HepG2 (cell line): Measurements from ENCODE around the gene GTF2A1. TPM values are rescaled to one million over a fixed set of nuclear protein-coding genes. Genes with fewer than 3 reads are reported as not detected.
A peak's percentile ranks its signal among the peaks of the same experiment; 100 is the strongest.

Source experiments
- CEBPB ChIP-seq: IDR thresholded peaks from 2 replicates; pipeline ENCODE4 v1.6.1; 2011; ENCODE audit warnings: low read depth, low read length, improper control_type of control experiment, borderline replicate concordance
- DMTF1 ChIP-seq: sonication (generic); formaldehyde crosslinking; IDR thresholded peaks from 2 replicates; pipeline ENCODE4 v1.4.0; 2020; ENCODE audit warnings: mild to moderate bottlenecking, missing genetic modification reagents
- E2F5 ChIP-seq: sonication (generic); formaldehyde crosslinking; conservative IDR thresholded peaks from 2 replicates; pipeline ENCODE4 v1.4.0; 2020; ENCODE audit warnings: missing genetic modification reagents
- ELF4 ChIP-seq: sonication (generic); formaldehyde crosslinking; IDR thresholded peaks from 2 replicates; pipeline ENCODE4 v1.5.0; 2020; ENCODE audit warnings: missing genetic modification reagents, mild to moderate bottlenecking, moderate library complexity, borderline replicate concordance
- FOXA1 ChIP-seq, 2 experiments: fragments of 450-650 bp in 1 of 2; sonication (generic) in 1 of 2; formaldehyde crosslinking in 1 of 2; IDR thresholded peaks; 2 replicates each; pipeline versions ENCODE4 v1.4.0 to v1.6.1; 2016 to 2020; ENCODE audit warnings: missing genetic modification reagents in 1 of 2
- FOXK2 ChIP-seq: fragments of 450-650 bp; IDR thresholded peaks from 2 replicates; pipeline ENCODE4 v1.6.1; 2016
- HOXD1 ChIP-seq: sonication (generic); formaldehyde crosslinking; IDR thresholded peaks from 2 replicates; pipeline ENCODE4 v1.5.0; 2020; ENCODE audit warnings: missing genetic modification reagents
- KDM2A ChIP-seq: sonication (generic); formaldehyde crosslinking; IDR thresholded peaks from 2 replicates; pipeline ENCODE4 v1.4.0; 2020; ENCODE audit warnings: low read depth, missing genetic modification reagents, borderline replicate concordance
- KLF12 ChIP-seq: sonication (generic); formaldehyde crosslinking; IDR thresholded peaks from 2 replicates; pipeline ENCODE4 v1.4.0; 2020; ENCODE audit warnings: missing genetic modification reagents, borderline replicate concordance
- NCOA5 ChIP-seq: sonication (generic); formaldehyde crosslinking; IDR thresholded peaks from 2 replicates; pipeline ENCODE4 v1.4.0; 2020; ENCODE audit warnings: missing genetic modification reagents
- PBX2 ChIP-seq: IDR thresholded peaks from 2 replicates; pipeline ENCODE4 v1.6.1; 2016; ENCODE audit warnings: control low read depth
- SATB2 ChIP-seq: sonication (generic); formaldehyde crosslinking; IDR thresholded peaks from 2 replicates; pipeline ENCODE4 v1.5.0; 2020; ENCODE audit warnings: missing genetic modification reagents
- TARDBP ChIP-seq: sonication (generic); formaldehyde crosslinking; IDR thresholded peaks from 2 replicates; pipeline ENCODE4 v1.8.0; 2022; ENCODE audit warnings: mild to moderate bottlenecking, missing genetic modification reagents
- TRIM22 ChIP-seq: fragments of 450-650 bp; IDR thresholded peaks from 2 replicates; pipeline ENCODE4 v1.6.1; 2017
- ZNF124 ChIP-seq: sonication (generic); formaldehyde crosslinking; IDR thresholded peaks from 2 replicates; pipeline ENCODE4 v1.4.0; 2020; ENCODE audit warnings: missing genetic modification reagents
- ZNF564 ChIP-seq: sonication (generic); formaldehyde crosslinking; IDR thresholded peaks from 2 replicates; pipeline ENCODE4 v1.8.1; 2023; ENCODE audit warnings: mild to moderate bottlenecking, missing genetic modification reagents
- ZNF766 ChIP-seq: sonication (generic); formaldehyde crosslinking; IDR thresholded peaks from 2 replicates; pipeline ENCODE4 v1.5.0; 2020; ENCODE audit warnings: missing genetic modification reagents, borderline replicate concordance
- ZNF770 ChIP-seq: sonication (generic); formaldehyde crosslinking; IDR thresholded peaks from 2 replicates; pipeline ENCODE4 v1.5.0; 2020; ENCODE audit warnings: mild to moderate bottlenecking, missing genetic modification reagents
- ZNF784 ChIP-seq: sonication (generic); formaldehyde crosslinking; IDR thresholded peaks from 2 replicates; pipeline ENCODE4 v1.5.1; 2020; ENCODE audit warnings: missing genetic modification reagents, mild to moderate bottlenecking, borderline replicate concordance
- ZSCAN31 ChIP-seq: sonication (generic); formaldehyde crosslinking; IDR thresholded peaks from 2 replicates; pipeline ENCODE4 v1.5.0; 2020; ENCODE audit warnings: low read depth, mild to moderate bottlenecking, missing genetic modification reagents
- polyA plus RNA-seq, 8 experiments: library from polyadenylated mRNA; depleted of rRNA in 3 of 8; stranded (reverse) in 7 of 8; unstranded in 1 of 8; fragments of >200 nt; fragmentation: Illumina TruSeq in 4 of 8; extraction: Trizol in 4 of 8; gene quantifications; 2 replicates each; pipeline versions ENCODE4 v1.2.1 to v1.2.3, GENCODE V29; 2011 to 2016; ENCODE audit warnings: low read depth in 4 of 8, missing spikeins in 1 of 8, mixed read lengths in 1 of 8; ENCODE audit not compliant: insufficient read depth in 1 of 8
- total RNA-seq, 5 experiments: library from RNA; depleted of rRNA; stranded (reverse); fragments of >200 nt; fragmentation: Illumina TruSeq; extraction: Trizol; gene quantifications; 2 replicates each; pipeline ENCODE4 v1.2.3, GENCODE V29; 2016; ENCODE audit warnings: low read depth in 1 of 5

GTF2A1 gene
- total and polyA plus RNA-seq, 2 of the 13 experiments (the other 11 are each of a cell fraction or from before 2014, with no cell fraction given), result 14.9 to 17.5 TPM

- TF ChIP-seq DMTF1 (CRISPR knock-in tag) (no peak; the same call in 1 of the 2 replicates), KDM2A (CRISPR knock-in tag) (no peak), CEBPB (0 out of 2 replicates have a peak, but pooled peaks have one; percentile 2), ZNF124 (no peak), ZNF564 (no peak), ZSCAN31 (CRISPR knock-in tag) (0 out of 2 replicates have a peak, but pooled peaks have one; percentile 11), ZNF766 (no peak), FOXK2 (no peak), NCOA5 (CRISPR knock-in tag) (no peak), SATB2 (no peak), HOXD1 (CRISPR knock-in tag) (no peak), E2F5 (no peak), TARDBP (CRISPR knock-in tag) (no peak), KLF12 (CRISPR knock-in tag) (no peak), ZNF770 (CRISPR knock-in tag) (no peak), ELF4 (CRISPR knock-in tag) (no peak), TRIM22 (no peak), PBX2 (CRISPR knock-in tag) (no peak), FOXA1 (IDR thresholded peaks at IDR 0.05) (no peak), FOXA1 (CRISPR knock-in tag; IDR thresholded peaks at IDR 0.05) (no peak), ZNF784 (CRISPR knock-in tag) (peak; percentile 71; the same call in 1 of the 2 replicates)
Measured at GRCh38 chr14:81170104-81170828, 50.5 kb downstream of the GTF2A1 start (continued).
